ENCODE measurements around the gene NVL. TPM values are rescaled to one million over a fixed set of nuclear protein-coding genes. Genes with fewer than 3 reads are reported as not detected.
A peak's percentile ranks its signal among the peaks of the same experiment; 100 is the strongest.
"Not testable (repeated sequence)": the region's sequence is repeated elsewhere in the genome, so short reads cannot be mapped to it uniquely, and the experiment has no call there.

Gene NVL
- total and polyA plus RNA-seq, 7 experiments from 2014 or later: 16.1 to 48.6 (median 24.7) TPM

DNA sequence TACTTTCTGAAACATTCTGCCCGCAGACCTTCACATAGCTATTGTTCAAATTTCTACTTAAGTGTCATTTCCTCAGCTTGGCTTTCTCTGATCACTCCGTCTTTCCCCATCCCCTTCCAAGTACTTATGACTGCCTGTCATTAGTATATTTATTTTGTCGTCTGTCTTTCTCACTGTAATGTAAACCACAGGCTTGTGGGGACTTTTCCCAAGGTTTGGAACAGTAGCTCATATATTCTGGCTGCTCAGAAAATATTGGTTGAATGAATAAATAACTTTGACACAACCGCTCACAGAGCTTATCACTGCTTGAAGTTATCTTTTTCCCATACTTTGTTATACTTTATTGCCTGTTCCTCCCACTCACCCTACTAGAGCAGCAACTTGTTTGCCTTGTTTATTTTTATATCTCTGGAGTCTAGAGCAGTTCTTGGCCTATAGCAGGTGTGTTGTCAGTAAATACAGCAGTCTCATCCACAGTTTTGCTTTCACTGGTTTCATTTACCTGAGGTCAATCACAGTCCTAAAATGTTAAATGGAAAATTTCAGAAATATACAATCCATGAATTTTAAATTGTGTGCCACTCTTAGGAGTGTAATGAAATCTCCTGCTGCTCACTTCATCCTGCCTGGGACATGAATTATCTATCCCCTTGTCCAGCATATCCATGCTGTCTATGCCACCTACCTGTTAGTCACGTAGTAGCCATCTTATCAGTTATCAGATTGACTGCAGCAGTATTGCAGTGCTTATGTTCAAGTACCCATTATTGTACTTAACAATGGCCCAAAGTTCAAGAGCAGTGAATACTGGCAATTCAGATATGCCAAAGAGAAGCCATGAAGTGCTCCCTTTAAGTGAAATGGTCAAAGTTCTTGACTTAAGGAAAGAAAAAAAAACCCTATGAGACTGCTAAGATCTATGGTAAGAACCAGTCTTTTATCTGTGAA, 24.3 kb upstream of the NVL start:
- Mint-ChIP-seq H3K4me1 (peaks cover 19 to 41% (median 25%) of the 10 kb centered on the region in 7 donors), H3K27ac (peak overlapping the region in 2 of 9 donors; percentile 29 to 54), H3K4me3 (peak overlapping the region in 1 of 10 donors; percentile 16), H3K9me3 (no peaks in the 10 kb centered on the region), H3K27me3 (no peaks in the 10 kb centered on the region), H3K36me3 (peaks cover 0 to 10% (median 4%) of the 10 kb centered on the region in 5 donors)
- ATAC-seq (no peak), DNase-seq (no peak)
- no peaks in the 10 kb centered on the region for H3K27me3 ChIP-seq (ENCODE audit: control insufficient read depth in 2 of 2, insufficient read depth in 2 of 2, low read length in 2 of 2)
- intact Hi-C loops (cut with micrococcal nuclease): loop anchor here in 1 of 2 donors (10.0 kb wide), 1 partner anchor 271 kb away; no protein-coding TSS in a partner anchor
- no peak overlapping the region for H3K27ac ChIP-seq (ENCODE audit: low read depth, low read length)
- H3K9me3 ChIP-seq (ENCODE audit: control insufficient read depth in 2 of 3, low read length in 3 of 3): no peaks in the 10 kb centered on the region
- ChIA-PET CTCF (interaction anchor here (0.6 kb wide), 1 partner anchor 188 kb away, joined by 3 read pairs; no protein-coding TSS in a partner anchor), POLR2A (interaction anchor here (0.8 to 1.2 kb wide), 2 partner anchors 8 to 79 kb away, joined by 3 read pairs; no protein-coding TSS in a partner anchor)
- H3K4me1 ChIP-seq (ENCODE audit: control insufficient read depth in 2 of 2, insufficient read depth in 2 of 2, low read length in 2 of 2): peaks cover 16 to 19% of the 10 kb centered on the region in 2 donors
- no peaks in the 10 kb centered on the region for H3K36me3 ChIP-seq (ENCODE audit: control insufficient read depth in 2 of 3, insufficient read depth in 3 of 3, low read length in 3 of 3)
- no peak overlapping the region for H3K4me3 ChIP-seq (ENCODE audit: low read length)

DNA sequence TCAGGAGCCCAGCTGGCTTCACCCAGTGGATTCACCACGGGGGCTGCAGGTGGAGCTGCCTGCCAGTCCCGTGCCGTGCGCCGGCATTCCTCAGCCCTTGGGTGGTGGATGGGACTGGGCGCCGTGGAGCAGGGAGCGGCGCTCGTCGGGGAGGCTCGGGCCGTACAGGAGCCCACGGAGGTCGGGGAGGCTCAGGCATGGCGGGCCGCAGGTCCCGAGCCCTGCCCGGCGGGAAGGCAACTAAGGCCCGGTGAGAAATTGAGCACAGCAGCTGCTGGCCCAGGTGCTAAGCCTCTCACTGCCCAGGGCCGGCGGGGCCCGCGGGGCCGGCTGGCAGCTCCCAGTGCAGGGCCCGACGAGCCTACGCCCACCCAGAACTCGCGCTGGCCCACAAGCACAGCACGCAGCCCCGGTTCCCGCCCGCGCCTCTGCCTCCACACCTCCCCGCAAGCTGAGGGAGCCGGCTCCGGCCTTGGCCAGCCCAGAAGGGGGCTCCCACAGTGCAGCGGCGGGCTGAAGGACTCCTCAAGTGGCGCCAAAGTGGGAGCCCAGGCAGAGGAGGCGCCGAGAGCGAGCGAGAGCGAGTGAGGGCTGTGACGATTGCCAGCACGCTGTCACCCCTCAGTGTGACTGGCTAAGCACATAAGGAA, 22.6 kb upstream of the NVL start:
- H3K36me3 Mint-ChIP-seq; H3K27me3 Mint-ChIP-seq; H3K9me3 Mint-ChIP-seq; H3K27me3 ChIP-seq (ENCODE audit: control insufficient read depth in 2 of 2, insufficient read depth in 2 of 2, low read length in 2 of 2); POLR2A ChIA-PET; ATAC-seq; DNase-seq; H3K27ac ChIP-seq (ENCODE audit: low read depth, low read length); CTCF ChIA-PET; H3K4me3 Mint-ChIP-seq; H3K9me3 ChIP-seq (ENCODE audit: control insufficient read depth in 2 of 3, low read length in 3 of 3); H3K36me3 ChIP-seq (ENCODE audit: control insufficient read depth in 2 of 3, insufficient read depth in 3 of 3, low read length in 3 of 3); H3K4me3 ChIP-seq (ENCODE audit: low read length); H3K27ac Mint-ChIP-seq: not testable (repeated sequence)
- H3K4me1 ChIP-seq (ENCODE audit: control insufficient read depth in 2 of 2, insufficient read depth in 2 of 2, low read length in 2 of 2): peaks cover 2 to 12% of the 10 kb centered on the region in 2 donors
- intact Hi-C loops (cut with micrococcal nuclease): loop anchor here in 1 of 2 donors (10.0 kb wide), 1 partner anchor 272 kb away; no protein-coding TSS in a partner anchor
- peaks cover 7 to 38% (median 22%) of the 10 kb centered on the region in 7 donors for H3K4me1 Mint-ChIP-seq

DNA sequence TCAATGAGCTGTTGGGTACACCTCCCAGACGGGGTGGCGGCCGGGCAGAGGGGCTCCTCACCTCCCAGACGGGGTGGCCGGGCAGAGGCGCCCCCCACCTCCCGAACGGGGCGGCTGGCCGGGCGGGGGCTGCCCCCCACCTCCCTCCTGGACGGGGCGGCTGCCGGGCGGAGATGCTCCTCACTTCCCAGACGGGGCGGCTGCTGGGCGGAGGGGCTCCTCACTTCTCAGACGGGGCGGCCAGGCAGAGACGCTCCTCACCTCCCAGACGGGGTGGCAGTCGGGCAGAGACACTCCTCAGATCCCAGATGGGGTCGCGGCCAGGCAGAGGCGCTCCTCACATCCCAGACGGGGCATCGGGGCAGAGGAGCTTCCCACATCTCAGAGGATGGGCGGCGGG, 19.7 kb upstream of the NVL start:
- H3K4me3 Mint-ChIP-seq; H3K4me3 ChIP-seq (ENCODE audit: low read length); H3K36me3 ChIP-seq (ENCODE audit: control insufficient read depth in 2 of 3, insufficient read depth in 3 of 3, low read length in 3 of 3); CTCF ChIA-PET; ATAC-seq; H3K27me3 Mint-ChIP-seq; H3K27ac Mint-ChIP-seq; H3K27me3 ChIP-seq (ENCODE audit: control insufficient read depth in 2 of 2, insufficient read depth in 2 of 2, low read length in 2 of 2); H3K9me3 Mint-ChIP-seq; DNase-seq; H3K9me3 ChIP-seq (ENCODE audit: control insufficient read depth in 2 of 3, low read length in 3 of 3); POLR2A ChIA-PET; H3K27ac ChIP-seq (ENCODE audit: low read depth, low read length): not testable (repeated sequence)
- peaks cover 0 to 10% (median 0%) of the 10 kb centered on the region in 5 donors for H3K36me3 Mint-ChIP-seq
- intact Hi-C loops (cut with micrococcal nuclease): loop anchor here in 1 of 2 donors (10.0 kb wide), 1 partner anchor 275 kb away; no protein-coding TSS in a partner anchor
- peaks cover 3 to 12% of the 10 kb centered on the region in 2 donors for H3K4me1 ChIP-seq (ENCODE audit: control insufficient read depth in 2 of 2, insufficient read depth in 2 of 2, low read length in 2 of 2)
- peaks cover 0 to 33% (median 27%) of the 10 kb centered on the region in 7 donors for H3K4me1 Mint-ChIP-seq

DNA sequence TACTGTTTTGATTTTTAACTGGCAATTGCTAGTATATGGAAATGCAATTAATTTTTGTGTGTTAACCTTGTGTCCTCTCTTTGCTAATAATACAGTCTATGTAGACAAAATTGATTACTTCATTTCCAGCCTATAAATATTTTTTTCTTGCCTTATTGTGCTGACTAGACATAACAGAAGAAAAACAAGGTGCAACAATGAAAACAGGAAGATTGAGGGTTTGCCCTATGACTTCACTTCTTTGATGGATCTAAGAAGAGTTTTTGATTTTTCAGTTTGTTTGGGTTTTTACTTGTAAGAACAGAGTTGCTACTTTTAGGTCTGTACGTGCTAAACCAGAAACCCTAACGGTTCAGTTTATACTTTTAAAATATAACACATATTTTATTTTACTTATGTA, 18.2 kb upstream of the NVL start:
- Histone ChIP-seq H3K36me3 (ENCODE audit: control insufficient read depth in 2 of 3, insufficient read depth in 3 of 3, low read length in 3 of 3) (no peaks in the 10 kb centered on the region), H3K9me3 (ENCODE audit: control insufficient read depth in 2 of 3, low read length in 3 of 3) (peaks cover 0 to 13% (median 0%) of the 10 kb centered on the region in 3 experiments), H3K27me3 (ENCODE audit: control insufficient read depth in 2 of 2, insufficient read depth in 2 of 2, low read length in 2 of 2) (peaks cover 0 to 3% of the 10 kb centered on the region in 2 donors), H3K4me3 (ENCODE audit: low read length) (no peak overlapping the region), H3K27ac (ENCODE audit: low read depth, low read length) (no peak overlapping the region), H3K4me1 (ENCODE audit: control insufficient read depth in 2 of 2, insufficient read depth in 2 of 2, low read length in 2 of 2) (peaks cover 3 to 12% of the 10 kb centered on the region in 2 donors)
- H3K27ac Mint-ChIP-seq: peak overlapping the region in 8 of 9 donors; percentile 6 to 90 (median 68)
- peaks cover 0 to 28% (median 20%) of the 10 kb centered on the region in 7 donors for H3K4me1 Mint-ChIP-seq
- H3K27me3 Mint-ChIP-seq: peaks cover 0 to 3% (median 0%) of the 10 kb centered on the region in 5 donors
- peaks cover 0 to 17% (median 6%) of the 10 kb centered on the region in 11 donors for H3K9me3 Mint-ChIP-seq
- CTCF ChIA-PET: no interaction called here
- peaks cover 0 to 17% (median 0%) of the 10 kb centered on the region in 5 donors for H3K36me3 Mint-ChIP-seq
- POLR2A ChIA-PET: interaction anchor here (0.7 kb wide), 1 partner anchor 9 kb away, joined by 3 read pairs; no protein-coding TSS in a partner anchor
- H3K4me3 Mint-ChIP-seq: peak overlapping the region in 8 of 10 donors; percentile 10 to 65 (median 53)
- peak in 5 of 9 donors; percentile 24 to 56 (median 37) for DNase-seq
- intact Hi-C loops (cut with micrococcal nuclease): no loop called here
- peak; percentile 64 for ATAC-seq

DNA sequence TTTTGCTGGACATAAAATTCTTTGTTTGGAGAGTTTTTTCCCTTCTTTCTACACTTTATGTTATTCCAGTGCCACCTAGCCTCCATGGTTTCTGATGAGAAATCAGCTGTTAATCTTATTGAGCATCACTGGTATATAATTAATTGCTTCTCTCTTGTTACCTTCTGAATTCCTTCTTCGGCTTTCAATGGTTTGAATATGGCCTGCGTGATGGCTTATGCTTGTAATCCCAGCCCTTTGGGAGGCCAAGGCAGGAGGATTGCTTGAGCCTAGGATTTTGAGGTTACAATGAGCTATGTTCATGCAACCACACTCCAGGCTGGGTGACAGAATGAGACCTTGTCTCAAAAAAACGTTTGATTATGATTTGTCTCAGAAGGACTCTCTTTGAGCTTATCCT, 13.7 kb upstream of the NVL start:
- Histone ChIP-seq H3K27me3 (ENCODE audit: control insufficient read depth in 2 of 2, insufficient read depth in 2 of 2, low read length in 2 of 2) (peaks cover 0 to 3% of the 10 kb centered on the region in 2 donors), H3K27ac (ENCODE audit: low read depth, low read length) (no peak overlapping the region), H3K4me1 (ENCODE audit: control insufficient read depth in 2 of 2, insufficient read depth in 2 of 2, low read length in 2 of 2) (peaks cover 3 to 13% of the 10 kb centered on the region in 2 donors), H3K9me3 (ENCODE audit: control insufficient read depth in 2 of 3, low read length in 3 of 3) (peaks cover 0 to 13% (median 0%) of the 10 kb centered on the region in 3 experiments), H3K36me3 (ENCODE audit: control insufficient read depth in 2 of 3, insufficient read depth in 3 of 3, low read length in 3 of 3) (no peaks in the 10 kb centered on the region), H3K4me3 (ENCODE audit: low read length) (no peak overlapping the region)
- peaks cover 0 to 27% (median 6%) of the 10 kb centered on the region in 11 donors for H3K9me3 Mint-ChIP-seq
- ChIA-PET POLR2A (interaction anchor here (1.6 kb wide), 1 partner anchor 10 kb away, joined by 4 read pairs; no protein-coding TSS in a partner anchor), CTCF (interaction anchor here (0.6 to 0.8 kb wide), 3 partner anchors 18 to 154 kb away, joined by 3 to 4 read pairs (median 3); no protein-coding TSS in a partner anchor)
- peak in 1 of 9 donors; percentile 23 for DNase-seq
- intact Hi-C loops (cut with micrococcal nuclease): no loop called here
- peaks cover 0 to 9% (median 0%) of the 10 kb centered on the region in 5 donors for H3K27me3 Mint-ChIP-seq
- peaks cover 0 to 26% (median 0%) of the 10 kb centered on the region in 5 donors for H3K36me3 Mint-ChIP-seq
- H3K4me3 Mint-ChIP-seq: no peak overlapping the region
- peak overlapping the region in 2 of 9 donors; percentile 21 to 69 for H3K27ac Mint-ChIP-seq
- H3K4me1 Mint-ChIP-seq: peaks cover 2 to 35% (median 21%) of the 10 kb centered on the region in 7 donors
- no peak for ATAC-seq
